Central memory CD8-positive, alpha-beta T cell (primary cell): Measurements from ENCODE around the gene CNEP1R1.

Experiments
- ATAC-seq: fragments of 150-1000 bp; cut with Tn5 transposase; replicated peaks from 2 replicates; pipeline ENCODE4 v1.10.0; 2022; ENCODE audit warnings: mild to moderate bottlenecking, moderate FRiP score, moderate number of reproducible peaks; ENCODE audit not compliant: poor library complexity, severe bottlenecking; ENCODE audit errors: extremely low read depth
- DNase-seq, 2 donors: peaks; one replicate each; pipeline ENCODE4 v3.0.0; 2021; ENCODE audit warnings: low spot score in 2 of 2
- H3K27ac Mint-ChIP-seq: one replicate; pipeline ENCODE4 v1.8.0; 2022; ENCODE audit warnings: low read depth, mild to moderate bottlenecking, moderate library complexity, mixed read lengths
- H3K27me3 Mint-ChIP-seq: one replicate; pipeline ENCODE4 v1.8.0; 2022; ENCODE audit warnings: mixed read lengths
- H3K36me3 Mint-ChIP-seq: one replicate; pipeline ENCODE4 v1.8.0; 2022; ENCODE audit warnings: mild to moderate bottlenecking, moderate library complexity, mixed read lengths; ENCODE audit not compliant: insufficient read depth
- H3K4me1 Mint-ChIP-seq: one replicate; pipeline ENCODE4 v1.8.0; 2022; ENCODE audit warnings: mixed read lengths
- H3K4me3 Mint-ChIP-seq: one replicate; pipeline ENCODE4 v1.8.0; 2022; ENCODE audit warnings: mild to moderate bottlenecking, moderate library complexity, mixed read lengths
- H3K9me3 Mint-ChIP-seq: one replicate; pipeline ENCODE4 v1.8.0; 2022; ENCODE audit warnings: mixed read lengths

The CNEP1R1 gene

GRCh38 chr16:50024684-50025536, at the start of gene CNEP1R1:
Gene CNEP1R1, plus strand, starts transcription at chr16:50025225. Its CDS starts 91 bp downstream, at chr16:50025316.
- H3K4me3 Mint-ChIP-seq, result peak within 1 kb of the TSS; percentile 94

GRCh38 chr16:49977427-49977826, 47.6 kb upstream of the CNEP1R1 start:
- no peak for ATAC-seq

More at GRCh38 chr16:50024684-50025536, at the start of gene CNEP1R1:
- peaks cover 16% of the 10 kb centered on the region for H3K36me3 Mint-ChIP-seq
- H3K9me3 Mint-ChIP-seq, result no peaks in the 10 kb centered on the region
- peaks cover 18% of the 10 kb centered on the region for H3K4me1 Mint-ChIP-seq
- peak; percentile 99 for ATAC-seq
- DNase-seq, result peak; percentile 95 to 96
- no peaks in the 10 kb centered on the region for H3K27me3 Mint-ChIP-seq
- H3K27ac Mint-ChIP-seq, result peak within 1 kb of the TSS; percentile 80

GRCh38 chr16:49978569-49979326, 46.3 kb upstream of the CNEP1R1 start:
- no peaks in the 10 kb centered on the region for H3K27me3 Mint-ChIP-seq
- no peak overlapping the region for H3K27ac Mint-ChIP-seq
- no peaks in the 10 kb centered on the region for H3K9me3 Mint-ChIP-seq
- peaks cover 2% of the 10 kb centered on the region for H3K36me3 Mint-ChIP-seq
- ATAC-seq, result no peak
- no peak overlapping the region for H3K4me3 Mint-ChIP-seq
- no peaks in the 10 kb centered on the region for H3K4me1 Mint-ChIP-seq
- DNase-seq, result no peak

More at GRCh38 chr16:49977427-49977826, 47.6 kb upstream of the CNEP1R1 start:
- no peak for DNase-seq
- H3K4me3 Mint-ChIP-seq, result no peak overlapping the region
- no peak overlapping the region for H3K27ac Mint-ChIP-seq
- H3K27me3 Mint-ChIP-seq, result peaks cover 11% of the 10 kb centered on the region
- H3K4me1 Mint-ChIP-seq, result no peaks in the 10 kb centered on the region
- H3K36me3 Mint-ChIP-seq, result peaks cover 2% of the 10 kb centered on the region
- H3K9me3 Mint-ChIP-seq, result no peaks in the 10 kb centered on the region

- Mint-ChIP-seq H3K36me3 (no peaks in the 10 kb centered on the region), H3K27me3 (no peaks in the 10 kb centered on the region), H3K9me3 (no peaks in the 10 kb centered on the region), H3K4me1 (no peaks in the 10 kb centered on the region), H3K4me3 (no peak overlapping the region), H3K27ac (no peak overlapping the region)
- no peak for ATAC-seq
- no peak for DNase-seq
Observed at GRCh38 chr16:49980166-49980565, 44.9 kb upstream of the CNEP1R1 start.

- no peaks in the 10 kb centered on the region for H3K27me3 Mint-ChIP-seq
- H3K27ac Mint-ChIP-seq, result no peak overlapping the region
- ATAC-seq (no peak), DNase-seq (no peak)
- no peak overlapping the region for H3K4me3 Mint-ChIP-seq
- no peaks in the 10 kb centered on the region for H3K4me1 Mint-ChIP-seq
- H3K36me3 Mint-ChIP-seq, result no peaks in the 10 kb centered on the region
- H3K9me3 Mint-ChIP-seq, result no peaks in the 10 kb centered on the region
Observed at GRCh38 chr16:49986351-49987124, 38.5 kb upstream of the CNEP1R1 start.

GRCh38 chr16:49987381-49987780, 37.6 kb upstream of the CNEP1R1 start:
- ATAC-seq, result no peak
- no peak for DNase-seq
- H3K27me3 Mint-ChIP-seq, result no peaks in the 10 kb centered on the region
- no peaks in the 10 kb centered on the region for H3K9me3 Mint-ChIP-seq
- H3K27ac Mint-ChIP-seq, result no peak overlapping the region
- H3K4me1 Mint-ChIP-seq, result no peaks in the 10 kb centered on the region
- H3K36me3 Mint-ChIP-seq, result no peaks in the 10 kb centered on the region
- no peak overlapping the region for H3K4me3 Mint-ChIP-seq

- Mint-ChIP-seq H3K9me3 (no peaks in the 10 kb centered on the region), H3K36me3 (no peaks in the 10 kb centered on the region), H3K4me3 (no peak overlapping the region), H3K27ac (no peak overlapping the region), H3K4me1 (no peaks in the 10 kb centered on the region), H3K27me3 (no peaks in the 10 kb centered on the region)
- ATAC-seq, result no peak
- DNase-seq, result no peak
Observed at GRCh38 chr16:49992825-49993224, 32.2 kb upstream of the CNEP1R1 start.

- Mint-ChIP-seq H3K4me3 (no peak overlapping the region), H3K27me3 (peaks cover 1% of the 10 kb centered on the region), H3K4me1 (no peaks in the 10 kb centered on the region), H3K27ac (no peak overlapping the region), H3K36me3 (no peaks in the 10 kb centered on the region), H3K9me3 (no peaks in the 10 kb centered on the region)
- no peak for ATAC-seq
- no peak for DNase-seq
Observed at GRCh38 chr16:49993579-49993978, 31.4 kb upstream of the CNEP1R1 start.

- Mint-ChIP-seq H3K4me3 (no peak overlapping the region), H3K27ac (no peak overlapping the region), H3K27me3 (peaks cover 5% of the 10 kb centered on the region), H3K9me3 (no peaks in the 10 kb centered on the region), H3K36me3 (no peaks in the 10 kb centered on the region), H3K4me1 (no peaks in the 10 kb centered on the region)
- no peak for ATAC-seq
- no peak for DNase-seq
Observed at GRCh38 chr16:49994006-49994405, 31.0 kb upstream of the CNEP1R1 start.

- H3K36me3 Mint-ChIP-seq, result no peaks in the 10 kb centered on the region
- H3K27me3 Mint-ChIP-seq, result peaks cover 13% of the 10 kb centered on the region
Observed at GRCh38 chr16:49995720-49996119, 29.3 kb upstream of the CNEP1R1 start.

GRCh38 chr16:49997721-49998251, 27.2 kb upstream of the CNEP1R1 start:
- H3K27ac Mint-ChIP-seq, result no peak overlapping the region
- H3K27me3 Mint-ChIP-seq, result peaks cover 20% of the 10 kb centered on the region
- no peaks in the 10 kb centered on the region for H3K9me3 Mint-ChIP-seq
- ATAC-seq (no peak), DNase-seq (no peak)
- no peak overlapping the region for H3K4me3 Mint-ChIP-seq
- no peaks in the 10 kb centered on the region for H3K4me1 Mint-ChIP-seq
- no peaks in the 10 kb centered on the region for H3K36me3 Mint-ChIP-seq

More at GRCh38 chr16:49995720-49996119, 29.3 kb upstream of the CNEP1R1 start:
- Mint-ChIP-seq H3K27ac (no peak overlapping the region), H3K4me1 (no peaks in the 10 kb centered on the region), H3K4me3 (no peak overlapping the region), H3K9me3 (no peaks in the 10 kb centered on the region)
- no peak for ATAC-seq
- no peak for DNase-seq

GRCh38 chr16:49998991-49999390, 26.0 kb upstream of the CNEP1R1 start:
- H3K4me1 Mint-ChIP-seq, result no peaks in the 10 kb centered on the region
- peaks cover 32% of the 10 kb centered on the region for H3K27me3 Mint-ChIP-seq
- DNase-seq (no peak), ATAC-seq (no peak)
- no peaks in the 10 kb centered on the region for H3K9me3 Mint-ChIP-seq
- no peak overlapping the region for H3K4me3 Mint-ChIP-seq
- H3K27ac Mint-ChIP-seq, result no peak overlapping the region
- no peaks in the 10 kb centered on the region for H3K36me3 Mint-ChIP-seq
